HepG2 (cell line): ENCODE measurements around the gene KIAA1755. TPM values are rescaled to one million over a fixed set of nuclear protein-coding genes. Genes with fewer than 3 reads are reported as not detected.
A peak's percentile ranks its signal among the peaks of the same experiment; 100 is the strongest.

ENCODE experiments used
- ATAC-seq: fragments of 200-7000 bp; cut with Tn5 transposase; 3 replicates; pipeline ENCODE4 v1.9.1; 2020; ENCODE audit warnings: mild to moderate bottlenecking, moderate library complexity
- BruUV-seq: library from RNA; stranded (reverse); fragments of 400-500 nt; replicated peaks from 2 replicates; lab custom pipeline; 2021; lab: Mats Ljungman, UMichigan
- CTCF ChIA-PET: fragments of 300-600 bp; formaldehyde crosslinking; extraction: SDS; loops from one replicate; lab custom pipeline; 2021; ENCODE audit warnings: low total read pairs, inconsistent platforms, low intra/inter-chr PET ratio; lab: Yijun Ruan, JAX
- POLR2A ChIA-PET: fragments of 350-600 bp; sonication (Branson Sonifier 250); formaldehyde crosslinking; loops from one replicate; lab custom pipeline; 2020; ENCODE audit warnings: antibody characterized with exemption, inconsistent platforms; lab: Yijun Ruan, JAX
- DNase-seq: peaks from one replicate; pipeline ENCODE4 v3.0.0-alpha.2; 2015; ENCODE audit warnings: low spot score
- FAIRE-seq: peaks from 3 replicates; lab custom pipeline; 2011; peaks lifted over from hg19 to GRCh38; lab: Jason Lieb, UNC
- H2AFZ ChIP-seq: one replicate; pipeline ENCODE4 v1.6.1; 2011; ENCODE audit warnings: low read length, inconsistent platforms
- H3K27ac ChIP-seq: fragments of 300-600 bp; 3 replicates; pipeline ENCODE4 v1.8.0; 2011; ENCODE audit warnings: mixed run types, mild to moderate bottlenecking, mixed read lengths, low read length, inconsistent platforms; ENCODE audit not compliant: insufficient read depth; ENCODE audit errors: extremely low read length
- H3K27me3 ChIP-seq, 2 experiments: fragments of 200-600 bp in 1 of 2; 2 replicates in 1 of 2; 3 replicates in 1 of 2; pipeline versions ENCODE4 v1.6.0 to v1.8.0; 2011; ENCODE audit warnings: low read length in 2 of 2, mild to moderate bottlenecking in 2 of 2, moderate library complexity in 2 of 2, inconsistent platforms in 1 of 2; ENCODE audit not compliant: insufficient read depth in 2 of 2, control insufficient read depth in 1 of 2
- H3K36me3 ChIP-seq, 2 experiments: fragments of 200-600 bp in 1 of 2; replicated peaks in 1 of 2; 2 replicates in 1 of 2; 3 replicates in 1 of 2; pipeline versions ENCODE4 v1.5.1 to v1.8.0; 2011; ENCODE audit warnings: low read length in 2 of 2, inconsistent platforms in 1 of 2; ENCODE audit not compliant: insufficient read depth in 2 of 2, control insufficient read depth in 1 of 2
- H3K4me1 ChIP-seq: 2 replicates; pipeline ENCODE4 v1.5.1; 2012; ENCODE audit warnings: low read length, inconsistent platforms; ENCODE audit not compliant: insufficient read depth
- H3K4me2 ChIP-seq: 2 replicates; pipeline ENCODE4 v1.6.0; 2011; ENCODE audit warnings: low read depth, low read length, inconsistent platforms
- H3K4me3 ChIP-seq, 3 experiments: fragments of 200-600 bp in 1 of 3; sonication (generic), shearing (Covaris generic) in 1 of 3; replicated peaks in 1 of 3; 2 replicates each; pipeline ENCODE4 v1.5.1; 2011 to 2016; ENCODE audit warnings: low read length in 3 of 3, inconsistent platforms in 2 of 3, low read depth in 2 of 3, mild to moderate bottlenecking in 2 of 3, control low read depth in 1 of 3, mixed read lengths in 1 of 3; ENCODE audit not compliant: insufficient read depth in 1 of 3
- H3K79me2 ChIP-seq: one replicate; pipeline ENCODE4 v1.6.1; 2011; ENCODE audit warnings: low read length, inconsistent platforms; ENCODE audit not compliant: insufficient read depth
- H3K9ac ChIP-seq: 2 replicates; pipeline ENCODE4 v1.6.0; 2011; ENCODE audit warnings: mild to moderate bottlenecking, low read depth, low read length, inconsistent platforms; ENCODE audit not compliant: insufficient read depth
- H3K9me3 ChIP-seq: 2 replicates; pipeline ENCODE4 v1.5.1; 2012; ENCODE audit warnings: mild to moderate bottlenecking, low read length
- H4K20me1 ChIP-seq: 2 replicates; pipeline ENCODE4 v1.6.0; 2011; ENCODE audit warnings: inconsistent platforms, mild to moderate bottlenecking, low read length, moderate library complexity; ENCODE audit not compliant: insufficient read depth
- ATRX ChIP-seq: sonication (generic); formaldehyde crosslinking; IDR thresholded peaks from 2 replicates; pipeline ENCODE4 v1.4.0; 2020; ENCODE audit warnings: missing genetic modification reagents, borderline replicate concordance
- ELF4 ChIP-seq: sonication (generic); formaldehyde crosslinking; IDR thresholded peaks from 2 replicates; pipeline ENCODE4 v1.5.0; 2020; ENCODE audit warnings: missing genetic modification reagents, mild to moderate bottlenecking, moderate library complexity, borderline replicate concordance
- KLF11 ChIP-seq: IDR thresholded peaks from 2 replicates; pipeline ENCODE4 v1.6.1; 2016; ENCODE audit warnings: missing compliant biosample characterization
- NR2F6 ChIP-seq, 2 experiments: IDR thresholded peaks; 2 replicates each; pipeline ENCODE4 v1.6.1; 2016; ENCODE audit warnings: antibody characterized with exemption in 1 of 2, mild to moderate bottlenecking in 1 of 2
- RARG ChIP-seq: sonication (generic); formaldehyde crosslinking; IDR thresholded peaks from 2 replicates; pipeline ENCODE4 v1.4.0; 2020; ENCODE audit warnings: low read depth, mild to moderate bottlenecking, missing genetic modification reagents
- SRF ChIP-seq: IDR thresholded peaks from 2 replicates; pipeline ENCODE4 v1.6.1; 2011; ENCODE audit warnings: mild to moderate bottlenecking, low read depth, low read length, moderate library complexity
- ZBTB38 ChIP-seq: sonication (generic); formaldehyde crosslinking; IDR thresholded peaks from 2 replicates; pipeline ENCODE4 v1.5.1; 2020; ENCODE audit warnings: mild to moderate bottlenecking, missing genetic modification reagents
- ZNF747 ChIP-seq: sonication (generic); formaldehyde crosslinking; IDR thresholded peaks from 2 replicates; pipeline ENCODE4 v1.8.1; 2023; ENCODE audit warnings: missing genetic modification reagents, mild to moderate bottlenecking, borderline replicate concordance
- ZNF768 ChIP-seq: sonication (generic); formaldehyde crosslinking; IDR thresholded peaks from 2 replicates; pipeline ENCODE4 v1.4.0; 2020; ENCODE audit warnings: missing genetic modification reagents
- WGBS: methylation state at CpG from one replicate; pipeline ENCODE4 v1.1.6; 2017; ENCODE audit warnings: low lambda C conversion rate; 5-methylcytosine and 5-hydroxymethylcytosine counted together
- in situ Hi-C: cut with HindIII; loops from 2 replicates; pipeline ENCODE4 v1.10.0; 2017; ENCODE audit warnings: low pct_unique_long_range_greater_than_20kb; ENCODE audit not compliant: extremely low pct_ligation_motif_present
- intact Hi-C: fragments of 100-400 bp; cut with micrococcal nuclease; formaldehyde crosslinking; loops from one replicate; pipeline ENCODE4 v1.10.0; 2022; ENCODE audit not compliant: unreplicated experiment
- polyA plus RNA-seq, 8 experiments: library from polyadenylated mRNA; depleted of rRNA in 3 of 8; stranded (reverse) in 7 of 8; unstranded in 1 of 8; fragments of >200 nt; fragmentation: Illumina TruSeq in 4 of 8; extraction: Trizol in 4 of 8; gene quantifications; 2 replicates each; pipeline versions ENCODE4 v1.2.1 to v1.2.3, GENCODE V29; 2011 to 2016; ENCODE audit warnings: low read depth in 4 of 8, missing spikeins in 1 of 8, mixed read lengths in 1 of 8; ENCODE audit not compliant: insufficient read depth in 1 of 8
- total RNA-seq, 5 experiments: library from RNA; depleted of rRNA; stranded (reverse); fragments of >200 nt; fragmentation: Illumina TruSeq; extraction: Trizol; gene quantifications; 2 replicates each; pipeline ENCODE4 v1.2.3, GENCODE V29; 2016; ENCODE audit warnings: low read depth in 1 of 5
- TF ChIP-seq, protein P1 (sequence below): sonication (generic); formaldehyde crosslinking; IDR thresholded peaks from 2 replicates; pipeline ENCODE4 v1.5.0; 2020; ENCODE audit warnings: missing genetic modification reagents
- TF ChIP-seq, protein P2 (sequence below): fragments of 450-650 bp; IDR thresholded peaks from 2 replicates; pipeline ENCODE4 v1.6.1; 2017
- TF ChIP-seq, protein P3 (sequence below): sonication (generic); formaldehyde crosslinking; IDR thresholded peaks from 2 replicates; pipeline ENCODE4 v1.4.0; 2020; ENCODE audit warnings: mild to moderate bottlenecking, missing genetic modification reagents, borderline replicate concordance

KIAA1755 gene
- total and polyA plus RNA-seq, 2 of the 13 experiments (the other 11 are each of a cell fraction or from before 2014, with no cell fraction given) = 0.04 TPM; not detected in 1

DNA sequence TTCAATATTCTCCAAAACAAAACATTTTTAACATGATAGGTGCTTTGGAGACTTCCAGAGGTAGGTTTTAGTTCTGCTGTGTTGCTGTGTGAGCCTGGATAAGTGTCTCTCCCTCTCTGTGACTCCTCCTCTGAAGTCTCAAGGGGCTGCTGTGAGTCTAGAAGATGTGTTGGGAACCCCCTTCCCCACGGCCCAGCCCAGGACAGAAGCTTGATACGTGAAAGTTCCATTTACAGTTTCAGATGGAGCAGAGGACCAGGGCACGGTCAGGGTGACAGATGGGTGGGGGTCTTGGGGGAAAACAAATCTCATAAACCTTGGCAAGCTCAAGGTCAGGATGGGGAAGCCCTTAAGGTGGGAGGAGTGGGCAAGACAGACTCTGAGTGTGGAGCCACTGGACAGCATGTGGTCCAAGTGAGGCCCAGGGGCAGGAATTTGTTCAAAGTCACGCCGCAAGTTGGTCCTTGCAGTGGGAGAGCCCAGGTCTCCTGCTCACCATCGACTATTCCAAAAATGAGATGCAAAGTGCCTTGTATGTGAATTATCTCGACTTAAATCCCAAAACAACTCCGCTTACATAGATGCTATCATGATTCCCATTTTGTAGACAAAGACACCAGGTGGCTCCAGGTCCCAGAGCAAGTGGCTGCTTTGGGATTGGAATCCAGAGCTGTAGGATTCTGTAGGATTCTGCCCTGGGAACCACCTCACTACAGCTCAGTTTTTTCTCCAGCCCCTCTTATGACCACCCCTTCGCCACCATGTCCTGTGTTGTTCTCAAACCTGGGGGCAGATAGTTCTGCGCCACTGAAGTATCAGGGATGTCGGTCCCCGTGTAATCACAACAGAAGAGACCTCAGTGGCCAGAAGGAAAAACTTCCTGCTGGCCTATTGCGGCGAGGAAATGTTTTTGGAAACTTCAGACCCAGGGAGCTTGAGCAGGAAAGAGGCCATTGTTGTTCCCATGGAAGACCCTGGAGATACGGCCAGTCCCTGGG is 97.4 kb downstream of the KIAA1755 start:
- peak; percentile 88 for TF ChIP-seq ZNF768
- no peak for TF ChIP-seq ELF4 (CRISPR knock-in tag)
- TF ChIP-seq KLF11 = no peak
- TF ChIP-seq SRF = no peak
- peak; percentile 48; the same call in 1 of the 2 replicates for TF ChIP-seq ZBTB38 (CRISPR knock-in tag)
- TF ChIP-seq, all 625 proteins: peak for 2
- Histone ChIP-seq H3K36me3 (peaks cover 0 to 6% of the 10 kb centered on the region in 2 experiments; a peak in 3 of 5 replicates), H3K4me1 (peaks cover 73% of the 10 kb centered on the region), H3K4me3 (no peak overlapping the region; a peak in 1 of 6 replicates), H3K27me3 (no peaks in the 10 kb centered on the region), H3K79me2 (no peaks in the 10 kb centered on the region), H2AFZ (no peak overlapping the region), H3K9ac (no peak overlapping the region), H3K9me3 (no peaks in the 10 kb centered on the region), H4K20me1 (no peaks in the 10 kb centered on the region), H3K4me2 (peak overlapping the region; percentile 85), H3K27ac (no peak overlapping the region)
- ChIA-PET CTCF (no interaction called here), POLR2A (interaction anchor here (1.3 to 5.0 kb wide), 7 partner anchors 19 to 90 kb away, joined by 3 to 37 read pairs (median 6); no protein-coding TSS in a partner anchor)
- FAIRE-seq (no peak), ATAC-seq (no peak), DNase-seq (no peak)
- in situ Hi-C loops = no loop called here
- no TSS peak for BruUV-seq
- intact Hi-C loops = no loop called here
- 72% methylated on average over 15 of the region's 15 CpGs for WGBS

DNA sequence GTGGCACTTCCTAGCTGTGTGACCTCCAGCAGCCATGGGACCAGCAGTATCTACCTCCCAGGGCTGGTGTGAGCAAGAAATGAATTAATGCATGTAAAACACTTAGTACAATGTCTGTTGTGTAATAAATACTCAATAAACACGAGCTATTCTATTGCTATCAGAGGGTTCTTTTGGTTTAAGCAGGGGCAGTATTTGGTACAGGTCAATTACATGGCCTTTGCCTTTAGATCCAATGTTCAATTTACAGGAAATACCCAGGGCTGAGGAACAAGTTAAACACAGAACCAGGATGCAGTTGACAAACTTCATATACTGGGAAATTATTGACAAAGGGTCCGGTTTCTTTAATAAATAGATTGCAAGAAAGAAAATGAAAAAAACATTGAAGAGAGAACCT is 98.4 kb downstream of the KIAA1755 start:
- WGBS = 11% methylated on average over 2 of the region's 2 CpGs
- FAIRE-seq = no peak
- TF ChIP-seq, protein P1, sequence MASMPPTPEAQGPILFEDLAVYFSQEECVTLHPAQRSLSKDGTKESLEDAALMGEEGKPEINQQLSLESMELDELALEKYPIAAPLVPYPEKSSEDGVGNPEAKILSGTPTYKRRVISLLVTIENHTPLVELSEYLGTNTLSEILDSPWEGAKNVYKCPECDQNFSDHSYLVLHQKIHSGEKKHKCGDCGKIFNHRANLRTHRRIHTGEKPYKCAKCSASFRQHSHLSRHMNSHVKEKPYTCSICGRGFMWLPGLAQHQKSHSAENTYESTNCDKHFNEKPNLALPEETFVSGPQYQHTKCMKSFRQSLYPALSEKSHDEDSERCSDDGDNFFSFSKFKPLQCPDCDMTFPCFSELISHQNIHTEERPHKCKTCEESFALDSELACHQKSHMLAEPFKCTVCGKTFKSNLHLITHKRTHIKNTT = no peak
- TF ChIP-seq NR2F6 (IDR thresholded peaks at IDR 0.05) = no peak
- peak; percentile 37; the same call in 1 of the 2 replicates for TF ChIP-seq NR2F6 (CRISPR knock-in tag; IDR thresholded peaks at IDR 0.05)
- no peak for TF ChIP-seq RARG
- TF ChIP-seq, protein P2, sequence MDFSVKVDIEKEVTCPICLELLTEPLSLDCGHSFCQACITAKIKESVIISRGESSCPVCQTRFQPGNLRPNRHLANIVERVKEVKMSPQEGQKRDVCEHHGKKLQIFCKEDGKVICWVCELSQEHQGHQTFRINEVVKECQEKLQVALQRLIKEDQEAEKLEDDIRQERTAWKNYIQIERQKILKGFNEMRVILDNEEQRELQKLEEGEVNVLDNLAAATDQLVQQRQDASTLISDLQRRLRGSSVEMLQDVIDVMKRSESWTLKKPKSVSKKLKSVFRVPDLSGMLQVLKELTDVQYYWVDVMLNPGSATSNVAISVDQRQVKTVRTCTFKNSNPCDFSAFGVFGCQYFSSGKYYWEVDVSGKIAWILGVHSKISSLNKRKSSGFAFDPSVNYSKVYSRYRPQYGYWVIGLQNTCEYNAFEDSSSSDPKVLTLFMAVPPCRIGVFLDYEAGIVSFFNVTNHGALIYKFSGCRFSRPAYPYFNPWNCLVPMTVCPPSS = no peak
- no peak for TF ChIP-seq ZNF747 (CRISPR knock-in tag)
- TF ChIP-seq, protein P3, sequence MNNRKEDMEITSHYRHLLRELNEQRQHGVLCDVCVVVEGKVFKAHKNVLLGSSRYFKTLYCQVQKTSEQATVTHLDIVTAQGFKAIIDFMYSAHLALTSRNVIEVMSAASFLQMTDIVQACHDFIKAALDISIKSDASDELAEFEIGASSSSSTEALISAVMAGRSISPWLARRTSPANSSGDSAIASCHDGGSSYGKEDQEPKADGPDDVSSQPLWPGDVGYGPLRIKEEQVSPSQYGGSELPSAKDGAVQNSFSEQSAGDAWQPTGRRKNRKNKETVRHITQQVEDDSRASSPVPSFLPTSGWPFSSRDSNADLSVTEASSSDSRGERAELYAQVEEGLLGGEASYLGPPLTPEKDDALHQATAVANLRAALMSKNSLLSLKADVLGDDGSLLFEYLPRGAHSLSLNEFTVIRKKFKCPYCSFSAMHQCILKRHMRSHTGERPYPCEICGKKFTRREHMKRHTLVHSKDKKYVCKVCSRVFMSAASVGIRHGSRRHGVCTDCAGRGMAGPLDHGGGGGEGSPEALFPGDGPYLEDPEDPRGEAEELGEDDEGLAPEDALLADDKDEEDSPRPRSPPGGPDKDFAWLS = no peak
- no peak for TF ChIP-seq ATRX (CRISPR knock-in tag)

More for the DNA sequence above, 98.4 kb downstream of the KIAA1755 start:
- H3K4me3 ChIP-seq = no peak overlapping the region
- ChIA-PET CTCF (no interaction called here), POLR2A (interaction anchor here (1.3 to 3.9 kb wide), 2 partner anchors 18 to 31 kb away, joined by 3 to 37 read pairs; no protein-coding TSS in a partner anchor)
- peaks cover 0 to 6% of the 10 kb centered on the region in 2 experiments; a peak in 3 of 5 replicates for H3K36me3 ChIP-seq
- H3K27ac ChIP-seq = no peak overlapping the region
- ATAC-seq (no peak), DNase-seq (no peak)
- peaks cover 63% of the 10 kb centered on the region for H3K4me1 ChIP-seq
- in situ Hi-C loops = no loop called here
- H2AFZ ChIP-seq = no peak overlapping the region
- H3K27me3 ChIP-seq = no peaks in the 10 kb centered on the region
- H3K9ac ChIP-seq = no peak overlapping the region
- no TSS peak for BruUV-seq
- H4K20me1 ChIP-seq = no peaks in the 10 kb centered on the region
- H3K79me2 ChIP-seq = no peaks in the 10 kb centered on the region
- H3K4me2 ChIP-seq = peak overlapping the region; percentile 29; the same call in 1 of the 2 replicates
- intact Hi-C loops = no loop called here
- no peaks in the 10 kb centered on the region for H3K9me3 ChIP-seq
